Uterus (tissue), 2 donors: ENCODE data around the gene SRGAP2B.
"Not testable (repeated sequence)": the region's sequence is repeated elsewhere in the genome, so short reads cannot be mapped to it uniquely, and the experiment has no call there.

Source experiments
- POLR2A ChIP-seq, 2 donors: fragments of 450-650 bp; IDR thresholded peaks; one replicate each; pipeline ENCODE4 v1.6.1; 2016; ENCODE audit warnings: antibody characterized with exemption in 2 of 2, mild to moderate bottlenecking in 1 of 2, moderate library complexity in 1 of 2
- TF ChIP-seq, protein P1 (sequence below), 4 experiments: fragments of 200-600 bp in 2 of 4; fragments of 450-650 bp in 2 of 4; sonication (generic) in 2 of 4; IDR thresholded peaks; one replicate each; pipeline ENCODE4 v1.5.1; 2016 to 2019; ENCODE audit warnings: antibody characterized with exemption in 4 of 4, mild to moderate bottlenecking in 2 of 4, moderate library complexity in 1 of 4

DNA sequence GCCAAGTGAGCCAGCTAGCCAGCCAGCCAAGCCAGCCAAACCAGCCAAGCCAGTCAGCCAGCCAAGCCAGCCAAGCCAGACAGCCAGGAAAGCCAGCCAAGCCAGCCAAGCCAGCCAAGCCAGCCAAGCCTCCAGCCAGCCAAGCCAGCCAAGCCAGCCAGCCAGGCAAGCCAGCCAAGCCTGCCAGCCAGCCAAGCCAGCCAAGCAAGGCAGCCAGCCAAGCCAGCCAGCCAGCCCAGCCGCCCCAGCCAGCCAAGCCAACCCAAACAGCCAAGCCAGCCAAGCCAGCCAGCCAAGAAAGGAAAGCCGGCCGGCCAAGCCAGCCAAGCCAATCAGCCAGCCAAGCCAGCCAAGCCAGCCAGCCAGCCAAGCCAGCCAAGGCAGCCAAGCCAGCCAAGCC is 236.5 kb downstream of the SRGAP2B start:
- TF ChIP-seq, protein P1, sequence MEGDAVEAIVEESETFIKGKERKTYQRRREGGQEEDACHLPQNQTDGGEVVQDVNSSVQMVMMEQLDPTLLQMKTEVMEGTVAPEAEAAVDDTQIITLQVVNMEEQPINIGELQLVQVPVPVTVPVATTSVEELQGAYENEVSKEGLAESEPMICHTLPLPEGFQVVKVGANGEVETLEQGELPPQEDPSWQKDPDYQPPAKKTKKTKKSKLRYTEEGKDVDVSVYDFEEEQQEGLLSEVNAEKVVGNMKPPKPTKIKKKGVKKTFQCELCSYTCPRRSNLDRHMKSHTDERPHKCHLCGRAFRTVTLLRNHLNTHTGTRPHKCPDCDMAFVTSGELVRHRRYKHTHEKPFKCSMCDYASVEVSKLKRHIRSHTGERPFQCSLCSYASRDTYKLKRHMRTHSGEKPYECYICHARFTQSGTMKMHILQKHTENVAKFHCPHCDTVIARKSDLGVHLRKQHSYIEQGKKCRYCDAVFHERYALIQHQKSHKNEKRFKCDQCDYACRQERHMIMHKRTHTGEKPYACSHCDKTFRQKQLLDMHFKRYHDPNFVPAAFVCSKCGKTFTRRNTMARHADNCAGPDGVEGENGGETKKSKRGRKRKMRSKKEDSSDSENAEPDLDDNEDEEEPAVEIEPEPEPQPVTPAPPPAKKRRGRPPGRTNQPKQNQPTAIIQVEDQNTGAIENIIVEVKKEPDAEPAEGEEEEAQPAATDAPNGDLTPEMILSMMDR (IDR thresholded peaks at IDR 0.05), result not testable (repeated sequence)
- not testable (repeated sequence) for TF ChIP-seq POLR2A (IDR thresholded peaks at IDR 0.05)
